ENCODE data around the gene SIM1.

SIM1 gene

DNA sequence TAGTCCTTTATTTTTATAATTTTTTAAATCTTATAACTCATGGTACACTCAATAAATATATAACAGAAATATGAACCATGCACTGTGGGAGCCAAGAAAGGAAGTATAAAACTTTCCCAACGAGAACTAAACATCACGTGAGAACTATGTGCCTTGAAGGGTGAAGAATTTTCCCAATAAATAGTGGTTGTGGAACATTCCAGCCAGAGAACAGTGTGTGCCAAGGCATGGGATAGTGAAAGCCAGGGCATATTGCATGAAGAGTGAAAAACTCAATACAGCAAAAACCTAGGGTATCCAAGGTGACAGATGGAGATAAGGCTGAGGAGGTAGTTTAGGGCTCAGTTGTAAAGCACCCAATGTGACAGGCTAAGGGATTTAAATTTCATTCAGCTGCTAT lies 86.1 kb downstream of the SIM1 start:
- POLR2A ChIA-PET, result no interaction called here
- Histone ChIP-seq H3K4me3 (ENCODE audit: low read depth, low read length) (no peak overlapping the region), H3K27ac (ENCODE audit: extremely low read depth, low read depth, low read length) (no peak overlapping the region), H3K36me3 (ENCODE audit: control insufficient read depth in 2 of 2, insufficient read depth in 1 of 2, low read length in 2 of 2) (no peaks in the 10 kb centered on the region), H3K4me1 (ENCODE audit: control insufficient read depth, insufficient read depth, low read length) (no peaks in the 10 kb centered on the region), H3K9me3 (ENCODE audit: control insufficient read depth, insufficient read depth, low read depth, low read length) (no peaks in the 10 kb centered on the region)
- TF ChIP-seq, protein P1, sequence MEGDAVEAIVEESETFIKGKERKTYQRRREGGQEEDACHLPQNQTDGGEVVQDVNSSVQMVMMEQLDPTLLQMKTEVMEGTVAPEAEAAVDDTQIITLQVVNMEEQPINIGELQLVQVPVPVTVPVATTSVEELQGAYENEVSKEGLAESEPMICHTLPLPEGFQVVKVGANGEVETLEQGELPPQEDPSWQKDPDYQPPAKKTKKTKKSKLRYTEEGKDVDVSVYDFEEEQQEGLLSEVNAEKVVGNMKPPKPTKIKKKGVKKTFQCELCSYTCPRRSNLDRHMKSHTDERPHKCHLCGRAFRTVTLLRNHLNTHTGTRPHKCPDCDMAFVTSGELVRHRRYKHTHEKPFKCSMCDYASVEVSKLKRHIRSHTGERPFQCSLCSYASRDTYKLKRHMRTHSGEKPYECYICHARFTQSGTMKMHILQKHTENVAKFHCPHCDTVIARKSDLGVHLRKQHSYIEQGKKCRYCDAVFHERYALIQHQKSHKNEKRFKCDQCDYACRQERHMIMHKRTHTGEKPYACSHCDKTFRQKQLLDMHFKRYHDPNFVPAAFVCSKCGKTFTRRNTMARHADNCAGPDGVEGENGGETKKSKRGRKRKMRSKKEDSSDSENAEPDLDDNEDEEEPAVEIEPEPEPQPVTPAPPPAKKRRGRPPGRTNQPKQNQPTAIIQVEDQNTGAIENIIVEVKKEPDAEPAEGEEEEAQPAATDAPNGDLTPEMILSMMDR (tag by site-specific recombination; IDR thresholded peaks at IDR 0.05), result no peak
- TF ChIP-seq ZFP69B (tag by site-specific recombination; IDR thresholded peaks at IDR 0.05), result no peak
- TF ChIP-seq GLI4 (tag by site-specific recombination; IDR thresholded peaks at IDR 0.05), result no peak
- no peak for TF ChIP-seq ZNF623 (tag by site-specific recombination; IDR thresholded peaks at IDR 0.05)
- TF ChIP-seq ZSCAN30 (tag by site-specific recombination; IDR thresholded peaks at IDR 0.05), result no peak
- TF ChIP-seq FEZF1 (tag by site-specific recombination; IDR thresholded peaks at IDR 0.05), result no peak
- TF ChIP-seq, protein P2, sequence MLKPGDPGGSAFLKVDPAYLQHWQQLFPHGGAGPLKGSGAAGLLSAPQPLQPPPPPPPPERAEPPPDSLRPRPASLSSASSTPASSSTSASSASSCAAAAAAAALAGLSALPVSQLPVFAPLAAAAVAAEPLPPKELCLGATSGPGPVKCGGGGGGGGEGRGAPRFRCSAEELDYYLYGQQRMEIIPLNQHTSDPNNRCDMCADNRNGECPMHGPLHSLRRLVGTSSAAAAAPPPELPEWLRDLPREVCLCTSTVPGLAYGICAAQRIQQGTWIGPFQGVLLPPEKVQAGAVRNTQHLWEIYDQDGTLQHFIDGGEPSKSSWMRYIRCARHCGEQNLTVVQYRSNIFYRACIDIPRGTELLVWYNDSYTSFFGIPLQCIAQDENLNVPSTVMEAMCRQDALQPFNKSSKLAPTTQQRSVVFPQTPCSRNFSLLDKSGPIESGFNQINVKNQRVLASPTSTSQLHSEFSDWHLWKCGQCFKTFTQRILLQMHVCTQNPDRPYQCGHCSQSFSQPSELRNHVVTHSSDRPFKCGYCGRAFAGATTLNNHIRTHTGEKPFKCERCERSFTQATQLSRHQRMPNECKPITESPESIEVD (tag by site-specific recombination; IDR thresholded peaks at IDR 0.05), result no peak
- TF ChIP-seq KLF16 (tag by site-specific recombination; IDR thresholded peaks at IDR 0.05), result no peak
- TF ChIP-seq ZNF501 (tag by site-specific recombination; IDR thresholded peaks at IDR 0.05), result no peak
- no peak for TF ChIP-seq ZNF701 (tag by site-specific recombination; IDR thresholded peaks at IDR 0.05)
- TF ChIP-seq, protein P3, sequence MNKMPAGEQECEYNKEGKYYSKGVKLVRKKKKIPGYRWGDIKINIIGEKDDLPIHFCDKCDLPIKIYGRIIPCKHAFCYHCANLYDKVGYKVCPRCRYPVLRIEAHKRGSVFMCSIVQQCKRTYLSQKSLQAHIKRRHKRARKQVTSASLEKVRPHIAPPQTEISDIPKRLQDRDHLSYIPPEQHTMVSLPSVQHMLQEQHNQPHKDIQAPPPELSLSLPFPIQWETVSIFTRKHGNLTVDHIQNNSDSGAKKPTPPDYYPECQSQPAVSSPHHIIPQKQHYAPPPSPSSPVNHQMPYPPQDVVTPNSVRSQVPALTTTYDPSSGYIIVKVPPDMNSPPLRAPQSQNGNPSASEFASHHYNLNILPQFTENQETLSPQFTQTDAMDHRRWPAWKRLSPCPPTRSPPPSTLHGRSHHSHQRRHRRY (tag by site-specific recombination; IDR thresholded peaks at IDR 0.05), result no peak
- TF ChIP-seq ZNF10 (tag by site-specific recombination; IDR thresholded peaks at IDR 0.05), result no peak
- CTCF ChIA-PET, result no interaction called here

DNA sequence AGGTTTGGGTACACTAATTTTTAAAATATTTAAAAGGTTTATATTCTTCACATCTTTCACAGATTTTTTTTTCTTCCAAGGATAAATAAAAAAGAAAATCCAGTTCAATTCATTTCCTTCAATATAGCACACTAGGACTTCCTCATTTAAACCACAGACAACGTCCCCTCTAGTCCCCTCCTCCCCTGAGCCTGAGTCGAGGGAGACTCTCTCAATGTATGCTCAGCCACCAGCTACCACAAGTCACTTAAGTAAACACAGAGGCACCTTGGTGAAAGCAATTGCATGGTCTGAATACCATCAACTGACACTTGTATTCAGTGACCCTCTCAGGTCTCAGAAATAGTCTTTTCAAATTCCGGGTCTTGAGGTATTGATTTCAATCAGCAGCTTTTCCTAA lies 88.6 kb downstream of the SIM1 start:
- H3K9me3 ChIP-seq (ENCODE audit: control insufficient read depth, insufficient read depth, low read depth, low read length), result no peaks in the 10 kb centered on the region
- H3K4me1 ChIP-seq (ENCODE audit: control insufficient read depth, insufficient read depth, low read length), result no peaks in the 10 kb centered on the region
- H3K27ac ChIP-seq (ENCODE audit: extremely low read depth, low read depth, low read length), result no peak overlapping the region
- ChIA-PET CTCF (interaction anchor here (0.6 to 1.7 kb wide), 3 partner anchors 84 to 260 kb away, joined by 3 to 6 read pairs (median 3); no protein-coding TSS in a partner anchor), POLR2A (no interaction called here)
- H3K4me3 ChIP-seq (ENCODE audit: low read depth, low read length), result no peak overlapping the region
- H3K36me3 ChIP-seq (ENCODE audit: control insufficient read depth in 2 of 2, insufficient read depth in 1 of 2, low read length in 2 of 2), result no peaks in the 10 kb centered on the region
- TF ChIP-seq, protein P4, sequence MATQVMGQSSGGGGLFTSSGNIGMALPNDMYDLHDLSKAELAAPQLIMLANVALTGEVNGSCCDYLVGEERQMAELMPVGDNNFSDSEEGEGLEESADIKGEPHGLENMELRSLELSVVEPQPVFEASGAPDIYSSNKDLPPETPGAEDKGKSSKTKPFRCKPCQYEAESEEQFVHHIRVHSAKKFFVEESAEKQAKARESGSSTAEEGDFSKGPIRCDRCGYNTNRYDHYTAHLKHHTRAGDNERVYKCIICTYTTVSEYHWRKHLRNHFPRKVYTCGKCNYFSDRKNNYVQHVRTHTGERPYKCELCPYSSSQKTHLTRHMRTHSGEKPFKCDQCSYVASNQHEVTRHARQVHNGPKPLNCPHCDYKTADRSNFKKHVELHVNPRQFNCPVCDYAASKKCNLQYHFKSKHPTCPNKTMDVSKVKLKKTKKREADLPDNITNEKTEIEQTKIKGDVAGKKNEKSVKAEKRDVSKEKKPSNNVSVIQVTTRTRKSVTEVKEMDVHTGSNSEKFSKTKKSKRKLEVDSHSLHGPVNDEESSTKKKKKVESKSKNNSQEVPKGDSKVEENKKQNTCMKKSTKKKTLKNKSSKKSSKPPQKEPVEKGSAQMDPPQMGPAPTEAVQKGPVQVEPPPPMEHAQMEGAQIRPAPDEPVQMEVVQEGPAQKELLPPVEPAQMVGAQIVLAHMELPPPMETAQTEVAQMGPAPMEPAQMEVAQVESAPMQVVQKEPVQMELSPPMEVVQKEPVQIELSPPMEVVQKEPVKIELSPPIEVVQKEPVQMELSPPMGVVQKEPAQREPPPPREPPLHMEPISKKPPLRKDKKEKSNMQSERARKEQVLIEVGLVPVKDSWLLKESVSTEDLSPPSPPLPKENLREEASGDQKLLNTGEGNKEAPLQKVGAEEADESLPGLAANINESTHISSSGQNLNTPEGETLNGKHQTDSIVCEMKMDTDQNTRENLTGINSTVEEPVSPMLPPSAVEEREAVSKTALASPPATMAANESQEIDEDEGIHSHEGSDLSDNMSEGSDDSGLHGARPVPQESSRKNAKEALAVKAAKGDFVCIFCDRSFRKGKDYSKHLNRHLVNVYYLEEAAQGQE (tag by site-specific recombination; IDR thresholded peaks at IDR 0.05), result no peak
- TF ChIP-seq, protein P5, sequence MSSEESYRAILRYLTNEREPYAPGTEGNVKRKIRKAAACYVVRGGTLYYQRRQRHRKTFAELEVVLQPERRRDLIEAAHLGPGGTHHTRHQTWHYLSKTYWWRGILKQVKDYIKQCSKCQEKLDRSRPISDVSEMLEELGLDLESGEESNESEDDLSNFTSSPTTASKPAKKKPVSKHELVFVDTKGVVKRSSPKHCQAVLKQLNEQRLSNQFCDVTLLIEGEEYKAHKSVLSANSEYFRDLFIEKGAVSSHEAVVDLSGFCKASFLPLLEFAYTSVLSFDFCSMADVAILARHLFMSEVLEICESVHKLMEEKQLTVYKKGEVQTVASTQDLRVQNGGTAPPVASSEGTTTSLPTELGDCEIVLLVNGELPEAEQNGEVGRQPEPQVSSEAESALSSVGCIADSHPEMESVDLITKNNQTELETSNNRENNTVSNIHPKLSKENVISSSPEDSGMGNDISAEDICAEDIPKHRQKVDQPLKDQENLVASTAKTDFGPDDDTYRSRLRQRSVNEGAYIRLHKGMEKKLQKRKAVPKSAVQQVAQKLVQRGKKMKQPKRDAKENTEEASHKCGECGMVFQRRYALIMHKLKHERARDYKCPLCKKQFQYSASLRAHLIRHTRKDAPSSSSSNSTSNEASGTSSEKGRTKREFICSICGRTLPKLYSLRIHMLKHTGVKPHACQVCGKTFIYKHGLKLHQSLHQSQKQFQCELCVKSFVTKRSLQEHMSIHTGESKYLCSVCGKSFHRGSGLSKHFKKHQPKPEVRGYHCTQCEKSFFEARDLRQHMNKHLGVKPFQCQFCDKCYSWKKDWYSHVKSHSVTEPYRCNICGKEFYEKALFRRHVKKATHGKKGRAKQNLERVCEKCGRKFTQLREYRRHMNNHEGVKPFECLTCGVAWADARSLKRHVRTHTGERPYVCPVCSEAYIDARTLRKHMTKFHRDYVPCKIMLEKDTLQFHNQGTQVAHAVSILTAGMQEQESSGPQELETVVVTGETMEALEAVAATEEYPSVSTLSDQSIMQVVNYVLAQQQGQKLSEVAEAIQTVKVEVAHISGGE (tag by site-specific recombination; conservative IDR thresholded peaks at IDR 0.05; ENCODE audit: low read depth), result no peak
- no peak for TF ChIP-seq ZSCAN30 (tag by site-specific recombination; IDR thresholded peaks at IDR 0.05)
- no peak for TF ChIP-seq ZBTB17 (tag by site-specific recombination; IDR thresholded peaks at IDR 0.05)
- no peak for TF ChIP-seq ZNF366 (tag by site-specific recombination; conservative IDR thresholded peaks at IDR 0.05)
- TF ChIP-seq SP7 (tag by site-specific recombination; IDR thresholded peaks at IDR 0.05), result no peak
- no peak for TF ChIP-seq BCL11A (tag by site-specific recombination; IDR thresholded peaks at IDR 0.05; ENCODE audit: low read depth)
- TF ChIP-seq, protein P6, sequence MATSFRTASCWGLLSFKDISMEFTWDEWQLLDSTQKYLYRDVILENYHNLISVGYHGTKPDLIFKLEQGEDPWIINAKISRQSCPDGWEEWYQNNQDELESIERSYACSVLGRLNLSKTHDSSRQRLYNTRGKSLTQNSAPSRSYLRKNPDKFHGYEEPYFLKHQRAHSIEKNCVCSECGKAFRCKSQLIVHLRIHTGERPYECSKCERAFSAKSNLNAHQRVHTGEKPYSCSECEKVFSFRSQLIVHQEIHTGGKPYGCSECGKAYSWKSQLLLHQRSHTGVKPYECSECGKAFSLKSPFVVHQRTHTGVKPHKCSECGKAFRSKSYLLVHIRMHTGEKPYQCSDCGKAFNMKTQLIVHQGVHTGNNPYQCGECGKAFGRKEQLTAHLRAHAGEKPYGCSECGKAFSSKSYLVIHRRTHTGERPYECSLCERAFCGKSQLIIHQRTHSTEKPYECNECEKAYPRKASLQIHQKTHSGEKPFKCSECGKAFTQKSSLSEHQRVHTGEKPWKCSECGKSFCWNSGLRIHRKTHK (tag by site-specific recombination; IDR thresholded peaks at IDR 0.05), result no peak
- TF ChIP-seq ZNF221 (tag by site-specific recombination; IDR thresholded peaks at IDR 0.05; ENCODE audit: borderline replicate concordance), result no peak
- TF ChIP-seq, protein P7, sequence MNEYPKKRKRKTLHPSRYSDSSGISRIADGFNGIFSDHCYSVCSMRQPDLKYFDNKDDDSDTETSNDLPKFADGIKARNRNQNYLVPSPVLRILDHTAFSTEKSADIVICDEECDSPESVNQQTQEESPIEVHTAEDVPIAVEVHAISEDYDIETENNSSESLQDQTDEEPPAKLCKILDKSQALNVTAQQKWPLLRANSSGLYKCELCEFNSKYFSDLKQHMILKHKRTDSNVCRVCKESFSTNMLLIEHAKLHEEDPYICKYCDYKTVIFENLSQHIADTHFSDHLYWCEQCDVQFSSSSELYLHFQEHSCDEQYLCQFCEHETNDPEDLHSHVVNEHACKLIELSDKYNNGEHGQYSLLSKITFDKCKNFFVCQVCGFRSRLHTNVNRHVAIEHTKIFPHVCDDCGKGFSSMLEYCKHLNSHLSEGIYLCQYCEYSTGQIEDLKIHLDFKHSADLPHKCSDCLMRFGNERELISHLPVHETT (tag by site-specific recombination; IDR thresholded peaks at IDR 0.05), result no peak

Data from HEK293 (cell line).